Pancreas (tissue), 10 donors: Measurements from ENCODE around the gene VSIG10L. TPM values are rescaled to one million over a fixed set of nuclear protein-coding genes. Genes with fewer than 3 reads are reported as not detected.

Experiments used
- ATAC-seq, 4 donors: fragments of 200-7000 bp; cut with Tn5 transposase; one replicate each; pipeline versions ENCODE4 v1.8.0 to v1.9.1; 2020; ENCODE audit warnings: mild to moderate bottlenecking in 4 of 4, moderate library complexity in 4 of 4
- DNase-seq, 6 donors: peaks; one replicate each; pipeline ENCODE4 v3.0.0-alpha.2; 2020
- FAIRE-seq: peaks from 2 replicates; lab custom pipeline; 2012; peaks lifted over from hg19 to GRCh38; lab: Jason Lieb, UNC
- H3K27ac ChIP-seq, 4 donors: fragments of 200-600 bp; sonication (generic); 1 replicate in 3 of 4; 2 replicates in 1 of 4; pipeline versions ENCODE4 v1.5.0 to v1.8.0; 2020
- H3K27me3 ChIP-seq, 4 donors: fragments of 200-600 bp; one replicate each; pipeline ENCODE4 v1.8.0; 2021
- H3K36me3 ChIP-seq, 3 donors: fragments of 200-600 bp; sonication (generic) in 1 of 3; one replicate each; pipeline versions ENCODE4 v1.5.0 to v1.8.0; 2020 to 2021
- H3K4me1 ChIP-seq, 3 donors: fragments of 200-600 bp; one replicate each; pipeline ENCODE4 v1.8.0; 2021
- H3K4me3 ChIP-seq, 4 donors: fragments of 200-600 bp; sonication (generic) in 2 of 4; one replicate each; pipeline versions ENCODE4 v1.5.0 to v1.8.0; 2020 to 2021
- H3K9me3 ChIP-seq, 4 donors: fragments of 200-600 bp; one replicate each; pipeline ENCODE4 v1.8.0; 2021
- CTCF ChIP-seq, 4 donors: fragments of 200-600 bp; sonication (generic) in 3 of 4; IDR thresholded peaks; one replicate each; pipeline versions ENCODE4 v1.5.0 to v1.8.0; 2021; ENCODE audit warnings: antibody characterized with exemption in 4 of 4
- WGBS, 2 donors: extraction: QIAGEN DNeasy Blood & Tissue Kit; methylation state at CpG; one replicate each; pipeline ENCODE4 v1.1.7; 2013; 5-methylcytosine and 5-hydroxymethylcytosine counted together
- intact Hi-C, 3 donors: fragments of 100-400 bp; cut with DNase I; formaldehyde crosslinking; loops; one replicate each; pipeline versions ENCODE4 v1.11.1 to v1.14.2; 2022
- polyA plus RNA-seq, 2 donors: library from polyadenylated mRNA; stranded (reverse); fragments of 200-250 nt; gene quantifications; one replicate each; pipeline ENCODE4 v1.2.3, GENCODE V29; 2013
- total RNA-seq, 6 donors: library from RNA; stranded (reverse); fragmentation: NEBNext Ultra II Directional in 4 of 6; extraction: Animal tissue kit (Norgen Biotek cat#: 25700) in 4 of 6; gene quantifications; one replicate each; pipeline versions ENCODE4 v1.2.1 to v1.2.4, GENCODE V29; 2021 to 2023
- donor health status: healthy with polysubstance abuse.
- donor health status: DM: no; HTN: no; CAD: no; lungs with moderate emphysema.
- donor health status: DM: no; HTN: no; CAD: no.
- donor health status: control.
- donor health status: control.
- donor health status: Bipolar disorder and iron deficiency.
- donor health status: DM: yes; HTN: yes; CAD: no.
- donor health status: DM: no; HTN: no; CAD: no.
- donor health status: DM: no; HTN: no; CAD: no.
- donor health status: DM: yes; HTN: yes; CAD: no.

The VSIG10L gene
- total and polyA plus RNA-seq, 8 donors: 0.16 to 1.1 (median 0.37) TPM; not detected in 1

DNA sequence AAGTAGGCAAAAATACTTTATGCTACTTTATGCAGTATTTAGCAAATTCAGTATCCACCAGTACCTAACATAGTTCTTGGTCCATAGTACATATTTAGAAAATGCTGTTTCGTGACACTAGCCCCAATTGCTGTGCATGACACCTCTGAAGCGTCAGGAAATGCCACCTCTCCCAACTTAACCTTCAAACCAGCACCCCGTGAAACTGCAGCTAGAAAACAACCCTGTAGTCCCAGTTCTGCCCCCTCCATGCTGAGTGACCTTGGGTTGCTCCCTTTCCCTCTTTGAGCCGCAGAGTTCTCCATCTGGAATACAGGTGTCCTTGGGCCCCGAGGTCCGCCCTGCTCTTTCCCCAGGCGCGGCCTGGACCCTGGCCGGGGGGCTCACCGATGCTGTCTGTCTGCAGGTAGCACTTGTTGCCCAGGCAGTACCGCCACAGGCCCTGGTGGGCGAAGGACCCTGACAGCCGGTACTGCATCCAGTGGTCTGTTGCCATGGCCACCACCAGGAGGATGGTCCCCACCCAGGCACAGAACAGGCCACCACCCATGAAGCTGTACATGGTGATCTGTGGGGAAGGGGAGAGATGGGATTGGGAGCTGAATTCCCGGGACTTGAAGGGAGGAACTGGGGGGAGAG lies 45.1 kb upstream of the VSIG10L start:
- Histone ChIP-seq H3K4me3 (no peak overlapping the region), H3K27me3 (no peaks in the 10 kb centered on the region), H3K36me3 (no peaks in the 10 kb centered on the region), H3K27ac (no peak overlapping the region), H3K4me1 (no peaks in the 10 kb centered on the region), H3K9me3 (no peaks in the 10 kb centered on the region)
- DNase-seq: peak in 1 of 6 donors; percentile 47
- no peak for TF ChIP-seq CTCF (IDR thresholded peaks at IDR 0.05)
- FAIRE-seq: no peak
- ATAC-seq: no peak
- intact Hi-C loops: no loop called here
- 59 to 67% methylated on average over 14 of the region's 14 CpGs for WGBS, 2 donors

DNA sequence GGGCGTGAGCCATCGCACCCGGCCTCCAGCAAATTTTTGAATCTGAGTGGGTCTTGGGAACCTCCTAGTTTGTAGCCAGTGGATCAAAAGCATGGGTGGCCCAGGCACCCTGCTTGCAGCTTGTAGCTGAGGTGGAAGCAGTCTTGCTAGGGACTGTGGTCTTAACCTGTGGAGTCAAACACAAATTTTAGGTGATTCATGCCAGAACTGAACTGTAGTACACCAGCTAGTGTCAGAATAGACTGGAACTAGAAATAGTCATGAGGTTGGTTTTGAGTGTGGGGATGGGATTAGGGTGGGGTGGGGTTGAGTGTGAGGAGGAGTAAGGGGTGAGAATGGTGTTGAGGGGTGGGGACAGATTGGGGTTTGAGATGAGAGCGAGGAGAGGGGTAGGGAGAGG lies 40.1 kb upstream of the VSIG10L start:
- FAIRE-seq (no peak), DNase-seq (no peak), ATAC-seq (no peak)
- 89 to 95% methylated on average over 4 of the region's 4 CpGs for WGBS, 2 donors
- no peak for TF ChIP-seq CTCF (IDR thresholded peaks at IDR 0.05)
- no peaks in the 10 kb centered on the region for H3K36me3 ChIP-seq
- no peaks in the 10 kb centered on the region for H3K27me3 ChIP-seq
- intact Hi-C loops: no loop called here
- H3K27ac ChIP-seq: no peak overlapping the region
- no peak overlapping the region for H3K4me3 ChIP-seq
- no peaks in the 10 kb centered on the region for H3K9me3 ChIP-seq
- no peaks in the 10 kb centered on the region for H3K4me1 ChIP-seq

DNA sequence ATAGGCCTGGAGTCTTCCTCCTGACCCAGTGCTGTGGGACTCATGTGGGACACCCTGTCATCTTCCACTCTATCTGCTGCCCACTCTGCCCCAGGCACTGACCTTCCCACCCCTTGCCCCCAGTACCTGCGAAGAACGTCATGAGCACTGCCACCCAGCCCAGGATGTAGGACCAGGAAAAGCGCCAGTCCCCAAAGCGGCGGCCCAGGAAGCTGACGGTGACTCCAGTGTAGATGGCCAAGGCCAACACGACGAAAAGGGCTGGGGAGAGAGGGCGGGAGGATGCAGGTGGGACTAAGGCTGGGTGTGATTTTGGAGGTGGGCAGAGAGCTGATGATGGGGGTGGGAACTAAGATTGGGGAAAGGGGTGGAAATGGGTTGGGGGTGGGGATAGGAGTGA lies 38.4 kb upstream of the VSIG10L start:
- 80 to 82% methylated on average over 9 of the region's 9 CpGs for whole genome bisulfite sequencing, 2 donors
- no peaks in the 10 kb centered on the region for H3K27me3 ChIP-seq
- intact Hi-C loops: no loop called here
- no peak for TF ChIP-seq CTCF (IDR thresholded peaks at IDR 0.05)
- FAIRE-seq: no peak
- H3K4me1 ChIP-seq: no peaks in the 10 kb centered on the region
- H3K36me3 ChIP-seq: no peaks in the 10 kb centered on the region
- H3K27ac ChIP-seq: no peak overlapping the region
- no peak for DNase-seq
- H3K9me3 ChIP-seq: no peaks in the 10 kb centered on the region
- no peak for ATAC-seq
- H3K4me3 ChIP-seq: no peak overlapping the region

- ATAC-seq (no peak), FAIRE-seq (no peak), DNase-seq (peak in 1 of 6 donors; percentile 16)
- TF ChIP-seq CTCF (IDR thresholded peaks at IDR 0.05): no peak
- H3K27me3 ChIP-seq: no peaks in the 10 kb centered on the region
- 75 to 77% methylated on average over 2 of the region's 2 CpGs for WGBS, 2 donors
- no peak overlapping the region for H3K27ac ChIP-seq
- H3K4me3 ChIP-seq: no peak overlapping the region
- H3K36me3 ChIP-seq: no peaks in the 10 kb centered on the region
- no peaks in the 10 kb centered on the region for H3K9me3 ChIP-seq
- intact Hi-C loops: no loop called here
- H3K4me1 ChIP-seq: no peaks in the 10 kb centered on the region
Observed at GRCh38 chr19:51377422-51377821, 35.5 kb upstream of the VSIG10L start.

- Histone ChIP-seq H3K27ac (no peak overlapping the region), H3K4me3 (no peak overlapping the region), H3K27me3 (no peaks in the 10 kb centered on the region), H3K36me3 (no peaks in the 10 kb centered on the region), H3K9me3 (no peaks in the 10 kb centered on the region), H3K4me1 (no peaks in the 10 kb centered on the region)
- intact Hi-C loops: no loop called here
- 69 to 70% methylated on average over 11 of the region's 11 CpGs for WGBS, 2 donors
- FAIRE-seq (no peak), DNase-seq (peak in 1 of 6 donors; percentile 15), ATAC-seq (no peak)
- no peak for TF ChIP-seq CTCF (IDR thresholded peaks at IDR 0.05)
Observed at GRCh38 chr19:51375504-51376221, 33.7 kb upstream of the VSIG10L start.
